Stimulated activated CD8-positive, alpha-beta memory T cell treated with anti-CD3 and anti-CD28 coated beads, Interleukin-7, amount 100 ng/mL, for 48 hours (primary cell): ENCODE measurements around the gene TMED1.

Source experiments
- DNase-seq, 2 donors: peaks; one replicate each; pipeline ENCODE4 v3.0.0-alpha.2; 2020; ENCODE audit warnings: low read depth in 1 of 2; ENCODE audit errors: extremely low read depth in 1 of 2

The TMED1 gene

GRCh38 chr19:10812902-10813404 lies 23.1 kb downstream of the TMED1 start:
- peak in 1 of 2 donors; percentile 59 for DNase-seq

GRCh38 chr19:10812196-10812595 lies 23.8 kb downstream of the TMED1 start:
- no peak for DNase-seq

- no peak for DNase-seq
Observed at GRCh38 chr19:10811391-10812111, 24.5 kb downstream of the TMED1 start.

- DNase-seq: no peak
Observed at GRCh38 chr19:10809651-10810285, 26.2 kb downstream of the TMED1 start.

- peak; percentile 18 to 35 for DNase-seq
Observed at GRCh38 chr19:10808937-10809649, 26.9 kb downstream of the TMED1 start.

GRCh38 chr19:10805758-10806247 lies 30.2 kb downstream of the TMED1 start:
- no peak for DNase-seq

GRCh38 chr19:10805065-10805757 lies 30.8 kb downstream of the TMED1 start:
- no peak for DNase-seq

- no peak for DNase-seq
Observed at GRCh38 chr19:10803252-10803651, 32.8 kb downstream of the TMED1 start.

- DNase-seq: no peak
Observed at GRCh38 chr19:10802479-10802878, 33.5 kb downstream of the TMED1 start.

- no peak for DNase-seq
Observed at GRCh38 chr19:10800488-10800887, 35.5 kb downstream of the TMED1 start.

GRCh38 chr19:10797541-10798256 lies 38.3 kb downstream of the TMED1 start:
- DNase-seq: peak; percentile 84 to 91

- DNase-seq: peak in 1 of 2 donors; percentile 20
Observed at GRCh38 chr19:10797078-10797477, 38.9 kb downstream of the TMED1 start.

GRCh38 chr19:10796653-10797052 lies 39.4 kb downstream of the TMED1 start:
- DNase-seq: no peak

GRCh38 chr19:10789866-10790265 lies 46.1 kb downstream of the TMED1 start:
- DNase-seq: no peak

- no peak for DNase-seq
Observed at GRCh38 chr19:10788146-10788545, 47.9 kb downstream of the TMED1 start.

- DNase-seq: no peak
Observed at GRCh38 chr19:10784257-10784656, 51.8 kb downstream of the TMED1 start.

- DNase-seq: no peak
Observed at GRCh38 chr19:10782795-10783194, 53.2 kb downstream of the TMED1 start.
